A549 (cell line): ENCODE data around the gene AP2A2. TPM values are rescaled to one million over a fixed set of nuclear protein-coding genes. Genes with fewer than 3 reads are reported as not detected.
A peak's percentile ranks its signal among the peaks of the same experiment; 100 is the strongest.

Experiments
- ATAC-seq, 2 experiments: fragments of 200-7000 bp in 1 of 2; fragments of >200 bp in 1 of 2; cut with Nextera tagmentation in 1 of 2; cut with Tn5 transposase in 1 of 2; 3 replicates each; pipeline versions ENCODE4 v1.8.0 to v1.9.1; 2018 to 2020; ENCODE audit warnings: mild to moderate bottlenecking in 1 of 2, moderate library complexity in 1 of 2
- CTCF ChIA-PET: fragments of 300-600 bp; sonication (Branson Sonifier 250); formaldehyde crosslinking; extraction: SDS; loops from one replicate; lab custom pipeline; 2021; ENCODE audit warnings: antibody characterized with exemption, inconsistent platforms; lab: Yijun Ruan, JAX
- POLR2A ChIA-PET: fragments of 350-600 bp; formaldehyde crosslinking; extraction: SDS; loops from one replicate; lab custom pipeline; 2021; ENCODE audit warnings: antibody characterized with exemption, inconsistent platforms; lab: Yijun Ruan, JAX
- DNase-seq, 2 experiments: peaks; one replicate each; pipeline versions ENCODE4 v3.0.0 to v3.0.0-alpha.2; 2011 to 2016; ENCODE audit warnings: low read depth in 1 of 2, low spot score in 1 of 2
- FAIRE-seq: peaks from 2 replicates; lab custom pipeline; 2011; peaks lifted over from hg19 to GRCh38; lab: Jason Lieb, UNC
- H3K27ac ChIP-seq, 2 experiments: fragments of >200 bp; sonication (Bioruptor Twin); formaldehyde crosslinking; 3 replicates each; pipeline ENCODE4 v1.5.1; 2016 to 2017
- H3K4me1 ChIP-seq: fragments of >200 bp; sonication (Bioruptor Twin); formaldehyde crosslinking; 3 replicates; pipeline ENCODE4 v1.6.1; 2016
- H3K4me2 ChIP-seq: fragments of >200 bp; sonication (Bioruptor Twin); formaldehyde crosslinking; 3 replicates; pipeline ENCODE4 v1.6.1; 2016
- H3K4me3 ChIP-seq: fragments of >200 bp; sonication (Bioruptor Twin); formaldehyde crosslinking; 3 replicates; pipeline ENCODE4 v1.5.1; 2016
- H3K9me3 ChIP-seq: fragments of >200 bp; sonication (Bioruptor Twin); formaldehyde crosslinking; 3 replicates; pipeline ENCODE4 v1.6.1; 2016
- BCL3 ChIP-seq: fragments of >200 bp; sonication (Bioruptor Twin); formaldehyde crosslinking; IDR thresholded peaks from 3 replicates; pipeline ENCODE4 v1.6.1; 2016
- BHLHE40 ChIP-seq: IDR thresholded peaks from 2 replicates; pipeline ENCODE4 v1.6.1; 2012; ENCODE audit warnings: low read depth, low read length, inconsistent platforms
- CEBPB ChIP-seq, 2 experiments: fragments of >200 bp in 1 of 2; sonication (Bioruptor Twin) in 1 of 2; formaldehyde crosslinking in 1 of 2; IDR thresholded peaks; 2 replicates each; pipeline ENCODE4 v1.6.1; 2012 to 2016
- CHD2 ChIP-seq: fragments of 150-350 bp; IDR thresholded peaks from 2 replicates; pipeline ENCODE4 v1.6.1; 2014; ENCODE audit warnings: low read length; ENCODE audit not compliant: partially characterized antibody
- EHMT2 ChIP-seq: fragments of 200-600 bp; sonication (generic); IDR thresholded peaks from 2 replicates; pipeline ENCODE4 v1.6.1; 2016; ENCODE audit warnings: antibody characterized with exemption, low read depth, mild to moderate bottlenecking, moderate library complexity
- EP300 ChIP-seq, 2 experiments: fragments of >200 bp; sonication (Bioruptor Twin); formaldehyde crosslinking; IDR thresholded peaks; 2 replicates in 1 of 2; 3 replicates in 1 of 2; pipeline ENCODE4 v1.6.1; 2016 to 2017
- ESRRA ChIP-seq: fragments of 150-350 bp; IDR thresholded peaks from 2 replicates; pipeline ENCODE4 v1.6.1; 2014; ENCODE audit warnings: mild to moderate bottlenecking, low read length, borderline replicate concordance
- GATA3 ChIP-seq: IDR thresholded peaks from 2 replicates; pipeline ENCODE4 v1.6.1; 2012; ENCODE audit warnings: borderline replicate concordance
- HEYL ChIP-seq: fragments of 250-450 bp; sonication (Bioruptor Pico); IDR thresholded peaks from 2 replicates; pipeline ENCODE4 v1.8.0; 2021; ENCODE audit warnings: mild to moderate bottlenecking, moderate library complexity
- JUN ChIP-seq, 2 experiments: fragments of >200 bp; sonication (Bioruptor Twin); formaldehyde crosslinking; IDR thresholded peaks; 2 replicates in 1 of 2; 3 replicates in 1 of 2; pipeline ENCODE4 v1.6.1; 2016 to 2017
- KDM1A ChIP-seq: fragments of 200-600 bp; sonication (generic); IDR thresholded peaks from 2 replicates; pipeline ENCODE4 v1.6.1; 2016; ENCODE audit warnings: low read depth, mild to moderate bottlenecking
- MAFK ChIP-seq: fragments of 450-650 bp; IDR thresholded peaks from 2 replicates; pipeline ENCODE4 v1.6.1; 2014; ENCODE audit not compliant: partially characterized antibody
- MAX ChIP-seq: IDR thresholded peaks from 2 replicates; pipeline ENCODE4 v1.6.1; 2012
- MAZ ChIP-seq: fragments of 150-350 bp; IDR thresholded peaks from 2 replicates; pipeline ENCODE4 v1.6.1; 2014; ENCODE audit warnings: antibody characterized with exemption, low read depth, low read length, borderline replicate concordance
- MYC ChIP-seq: IDR thresholded peaks from 2 replicates; pipeline ENCODE4 v1.6.1; 2012; ENCODE audit warnings: mild to moderate bottlenecking, inconsistent platforms, low read length, improper control_type of control experiment, borderline replicate concordance
- NFE2L2 ChIP-seq: fragments of 150-350 bp; conservative IDR thresholded peaks from 2 replicates; pipeline ENCODE4 v1.6.1; 2014; ENCODE audit warnings: low read length
- NR3C1 ChIP-seq: fragments of >200 bp; sonication (Bioruptor Twin); formaldehyde crosslinking; IDR thresholded peaks from 3 replicates; pipeline ENCODE4 v1.6.1; 2017
- RAD21 ChIP-seq, 2 experiments: fragments of >200 bp in 1 of 2; sonication (Bioruptor Twin) in 1 of 2; formaldehyde crosslinking in 1 of 2; IDR thresholded peaks in 1 of 2; conservative IDR thresholded peaks in 1 of 2; 2 replicates in 1 of 2; 3 replicates in 1 of 2; pipeline ENCODE4 v1.6.1; 2012 to 2018; ENCODE audit warnings: inconsistent platforms in 1 of 2
- RCOR1 ChIP-seq: fragments of 150-350 bp; IDR thresholded peaks from 2 replicates; pipeline ENCODE4 v1.6.1; 2014; ENCODE audit warnings: antibody characterized with exemption, low read length, low read depth
- SMC3 ChIP-seq: fragments of >200 bp; sonication (Bioruptor Twin); formaldehyde crosslinking; IDR thresholded peaks from 3 replicates; pipeline ENCODE4 v1.6.1; 2018; ENCODE audit warnings: inconsistent platforms
- SREBF2 ChIP-seq: fragments of 450-650 bp; IDR thresholded peaks from 2 replicates; pipeline ENCODE4 v1.6.1; 2014; ENCODE audit warnings: mild to moderate bottlenecking, moderate library complexity
- TP53 ChIP-seq: fragments of 250-450 bp; sonication (Bioruptor Pico); IDR thresholded peaks from 2 replicates; pipeline ENCODE4 v1.5.0; 2021; ENCODE audit warnings: mild to moderate bottlenecking, moderate library complexity
- ZC3H11A ChIP-seq: fragments of 450-650 bp; IDR thresholded peaks from 2 replicates; pipeline ENCODE4 v1.6.1; 2014; ENCODE audit warnings: antibody characterized with exemption, mild to moderate bottlenecking
- WGBS: methylation state at CpG from one replicate; pipeline ENCODE4 v1.1.6; 2017; ENCODE audit errors: missing lambda C conversion rate; 5-methylcytosine and 5-hydroxymethylcytosine counted together
- polyA plus RNA-seq, 4 experiments: library from polyadenylated mRNA; depleted of rRNA in 3 of 4; stranded (reverse); fragments of >200 nt; fragmentation: RNase III in 1 of 4; extraction: RNeasy Plus Mini Kit Qiagen cat#74134 plus additional on column Dnase treatment in 1 of 4; gene quantifications; 2 replicates in 3 of 4; 3 replicates in 1 of 4; pipeline ENCODE4 v1.2.3, GENCODE V29; 2011 to 2017
- TF ChIP-seq, protein P1 (sequence below): IDR thresholded peaks from 2 replicates; pipeline ENCODE4 v1.6.1; 2012
- TF ChIP-seq, protein P2 (sequence below): fragments of 450-650 bp; IDR thresholded peaks from 2 replicates; pipeline ENCODE4 v1.6.1; 2014; ENCODE audit warnings: antibody characterized with exemption
- TF ChIP-seq, protein P3 (sequence below): fragments of >200 bp; sonication (Bioruptor Twin); formaldehyde crosslinking; IDR thresholded peaks from 3 replicates; pipeline ENCODE4 v1.5.1; 2016

The AP2A2 gene
- polyA plus RNA-seq, 2 of the 4 experiments (the other 2 are of a cell fraction), result 39.4 to 60.4 TPM

DNA sequence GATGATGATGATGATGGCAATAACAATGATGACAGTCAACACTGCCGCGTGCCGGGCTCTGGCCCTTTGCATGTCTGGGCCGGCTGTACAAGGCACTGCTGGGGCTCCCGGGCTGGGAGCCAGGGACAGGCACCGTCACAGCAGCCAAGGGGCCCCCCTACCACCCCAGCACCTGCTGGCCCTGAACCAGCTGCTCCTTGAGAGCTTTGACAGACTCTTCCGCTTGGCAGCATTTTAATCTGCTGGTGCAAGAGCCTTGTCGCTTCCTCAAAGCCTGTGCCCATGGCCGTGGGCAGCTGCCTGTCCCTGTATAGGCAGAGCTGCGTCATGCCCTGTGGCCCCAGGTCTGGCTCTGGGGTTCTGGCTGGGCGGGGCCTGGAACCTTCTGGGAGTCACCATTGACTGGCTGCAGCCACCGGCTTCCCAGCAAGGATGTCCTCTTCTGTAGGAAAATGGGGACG is 123.8 kb downstream of the AP2A2 start:
- H3K4me3 ChIP-seq, result no peak overlapping the region
- TF ChIP-seq MAFK, result no peak
- TF ChIP-seq MAZ, result no peak
- no peak for TF ChIP-seq BHLHE40
- no peak for TF ChIP-seq RCOR1
- peaks cover 37% of the 10 kb centered on the region for H3K4me1 ChIP-seq
- POLR2A ChIA-PET, result no interaction called here
- FAIRE-seq (no peak), DNase-seq (no peak), ATAC-seq (no peak)
- no peak overlapping the region for H3K4me2 ChIP-seq
- CTCF ChIA-PET, result interaction anchor here (1.7 to 3.9 kb wide), 13 partner anchors 7 to 202 kb away, joined by 4 to 40 read pairs (median 20); partner anchors contain the start of genes AP2A2 and MUC6
- H3K9me3 ChIP-seq, result 0 out of 3 replicates have a peak, but pooled peaks cover 3% of the 10 kb centered on the region
- no peak overlapping the region for H3K27ac ChIP-seq
- WGBS, result 95% methylated on average over 8 of the region's 13 CpGs

DNA sequence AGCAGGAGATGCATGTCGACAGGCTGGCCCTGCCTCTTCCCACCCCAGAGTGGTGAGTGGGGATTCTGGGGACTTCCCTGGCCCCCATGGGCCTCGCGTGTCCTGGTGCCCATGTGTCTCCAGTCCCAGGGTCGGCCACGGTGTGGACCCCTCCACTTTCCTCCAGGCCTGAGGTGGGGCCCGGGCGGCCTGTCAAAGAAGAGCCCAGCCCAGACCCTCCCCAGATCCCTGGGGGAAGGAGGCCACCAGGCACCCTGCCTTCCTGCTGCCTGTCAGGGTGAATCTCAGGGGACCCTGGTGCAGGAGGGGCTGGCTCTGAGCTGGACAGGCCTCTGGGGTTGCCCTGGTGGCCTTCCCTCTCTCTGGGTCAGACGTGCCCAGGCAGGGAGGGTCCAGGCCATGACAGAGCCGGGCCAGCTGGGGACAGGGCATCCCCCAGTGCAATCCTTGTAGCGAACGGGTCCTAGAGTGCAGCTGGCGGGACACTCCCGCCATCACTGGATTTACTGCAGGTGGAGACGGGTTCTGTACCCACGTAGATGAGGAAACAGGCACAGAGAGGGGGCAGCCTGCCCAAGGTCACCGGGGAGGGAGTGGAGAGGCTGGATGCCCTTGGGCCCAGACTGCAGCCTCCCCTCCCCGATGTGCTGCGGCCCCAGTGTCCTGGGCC is 124.4 kb downstream of the AP2A2 start:
- ChIA-PET POLR2A (no interaction called here), CTCF (interaction anchor here (0.5 to 3.9 kb wide), 45 partner anchors 7 to 233 kb away, joined by 3 to 40 read pairs (median 7); partner anchors contain the start of genes AP2A2, MUC2 and MUC6)
- no peak for DNase-seq
- H3K4me1 ChIP-seq, result peaks cover 42% of the 10 kb centered on the region
- no peak overlapping the region for H3K4me3 ChIP-seq
- no peak for FAIRE-seq
- TF ChIP-seq MYC (no peak), SREBF2 (no peak), GATA3 (no peak), NR3C1 (no peak), ESRRA (no peak), TP53 (no peak), RAD21 (conservative IDR thresholded peaks at IDR 0.05 in 1 of 2, IDR thresholded peaks at IDR 0.05 in 1 of 2) (no peak)
- TF ChIP-seq, protein P1, sequence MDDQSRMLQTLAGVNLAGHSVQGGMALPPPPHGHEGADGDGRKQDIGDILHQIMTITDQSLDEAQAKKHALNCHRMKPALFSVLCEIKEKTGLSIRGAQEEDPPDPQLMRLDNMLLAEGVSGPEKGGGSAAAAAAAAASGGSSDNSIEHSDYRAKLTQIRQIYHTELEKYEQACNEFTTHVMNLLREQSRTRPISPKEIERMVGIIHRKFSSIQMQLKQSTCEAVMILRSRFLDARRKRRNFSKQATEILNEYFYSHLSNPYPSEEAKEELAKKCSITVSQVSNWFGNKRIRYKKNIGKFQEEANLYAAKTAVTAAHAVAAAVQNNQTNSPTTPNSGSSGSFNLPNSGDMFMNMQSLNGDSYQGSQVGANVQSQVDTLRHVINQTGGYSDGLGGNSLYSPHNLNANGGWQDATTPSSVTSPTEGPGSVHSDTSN, result no peak
- TF ChIP-seq, protein P2, sequence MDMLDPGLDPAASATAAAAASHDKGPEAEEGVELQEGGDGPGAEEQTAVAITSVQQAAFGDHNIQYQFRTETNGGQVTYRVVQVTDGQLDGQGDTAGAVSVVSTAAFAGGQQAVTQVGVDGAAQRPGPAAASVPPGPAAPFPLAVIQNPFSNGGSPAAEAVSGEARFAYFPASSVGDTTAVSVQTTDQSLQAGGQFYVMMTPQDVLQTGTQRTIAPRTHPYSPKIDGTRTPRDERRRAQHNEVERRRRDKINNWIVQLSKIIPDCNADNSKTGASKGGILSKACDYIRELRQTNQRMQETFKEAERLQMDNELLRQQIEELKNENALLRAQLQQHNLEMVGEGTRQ, result no peak
- 0 out of 3 replicates have a peak, but pooled peaks cover 3% of the 10 kb centered on the region for H3K9me3 ChIP-seq
- no peak for ATAC-seq
- no peak overlapping the region for H3K4me2 ChIP-seq
- peak overlapping the region in 1 of 2 experiments; percentile 81; a peak in 2 of 6 replicates for H3K27ac ChIP-seq
- WGBS, result 81% methylated on average over 14 of the region's 18 CpGs

- ChIA-PET CTCF (interaction anchor here (0.5 to 3.9 kb wide), 56 partner anchors 8 to 234 kb away, joined by 3 to 40 read pairs (median 6); partner anchors contain the start of genes AP2A2, MUC2, MUC6 and TSPAN4), POLR2A (no interaction called here)
- Histone ChIP-seq H3K4me3 (no peak overlapping the region), H3K4me2 (peak overlapping the region; percentile 66), H3K9me3 (no peaks in the 10 kb centered on the region), H3K27ac (peak overlapping the region; percentile 30 to 81; a peak in 5 of 6 replicates), H3K4me1 (peaks cover 42% of the 10 kb centered on the region)
- FAIRE-seq (peak; percentile 84), ATAC-seq (peak; percentile 86 to 96), DNase-seq (peak; percentile 79 to 93)
- 45% methylated on average over 15 of the region's 39 CpGs for WGBS
- TF ChIP-seq EP300 (IDR thresholded peaks at IDR 0.05) (no peak), CHD2 (no peak), HEYL (CRISPR knock-in tag) (no peak), SREBF2 (no peak), ZC3H11A (no peak), KDM1A (no peak), BCL3 (no peak), MAX (peak; percentile 65), SMC3 (peak; percentile 95), JUN (IDR thresholded peaks at IDR 0.05) (no peak), EHMT2 (no peak), TP53 (no peak), RAD21 (conservative IDR thresholded peaks at IDR 0.05 in 1 of 2, IDR thresholded peaks at IDR 0.05 in 1 of 2) (peak; percentile 97 to 98), CEBPB (IDR thresholded peaks at IDR 0.05) (no peak), NFE2L2 (no peak)
- TF ChIP-seq, protein P2, result no peak
- TF ChIP-seq, protein P3, sequence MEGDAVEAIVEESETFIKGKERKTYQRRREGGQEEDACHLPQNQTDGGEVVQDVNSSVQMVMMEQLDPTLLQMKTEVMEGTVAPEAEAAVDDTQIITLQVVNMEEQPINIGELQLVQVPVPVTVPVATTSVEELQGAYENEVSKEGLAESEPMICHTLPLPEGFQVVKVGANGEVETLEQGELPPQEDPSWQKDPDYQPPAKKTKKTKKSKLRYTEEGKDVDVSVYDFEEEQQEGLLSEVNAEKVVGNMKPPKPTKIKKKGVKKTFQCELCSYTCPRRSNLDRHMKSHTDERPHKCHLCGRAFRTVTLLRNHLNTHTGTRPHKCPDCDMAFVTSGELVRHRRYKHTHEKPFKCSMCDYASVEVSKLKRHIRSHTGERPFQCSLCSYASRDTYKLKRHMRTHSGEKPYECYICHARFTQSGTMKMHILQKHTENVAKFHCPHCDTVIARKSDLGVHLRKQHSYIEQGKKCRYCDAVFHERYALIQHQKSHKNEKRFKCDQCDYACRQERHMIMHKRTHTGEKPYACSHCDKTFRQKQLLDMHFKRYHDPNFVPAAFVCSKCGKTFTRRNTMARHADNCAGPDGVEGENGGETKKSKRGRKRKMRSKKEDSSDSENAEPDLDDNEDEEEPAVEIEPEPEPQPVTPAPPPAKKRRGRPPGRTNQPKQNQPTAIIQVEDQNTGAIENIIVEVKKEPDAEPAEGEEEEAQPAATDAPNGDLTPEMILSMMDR, result peak; percentile 94
Observed at GRCh38 chr11:1050581-1051355, 125.1 kb downstream of the AP2A2 start.
